Thoracic aorta (tissue), 2 donors: ENCODE data around the gene POLQ. TPM values are rescaled to one million over a fixed set of nuclear protein-coding genes. Genes with fewer than 3 reads are reported as not detected.
"Not testable (repeated sequence)": the region's sequence is repeated elsewhere in the genome, so short reads cannot be mapped to it uniquely, and the experiment has no call there.

Experiments used
- ATAC-seq: fragments of 150-250 bp; one replicate; pipeline ENCODE4 v1.8.0; 2017; ENCODE audit warnings: low read depth; ENCODE audit not compliant: insufficient number of reproducible peaks, low FRiP score
- DNase-seq: peaks from one replicate; pipeline ENCODE4 v3.0.0-alpha.2; 2020; ENCODE audit warnings: low spot score
- H3K27ac ChIP-seq, 2 donors: fragments of 200-600 bp; sonication (generic); 1 replicate in 1 of 2; 2 replicates in 1 of 2; pipeline ENCODE4 v1.5.1; 2016; ENCODE audit warnings: mild to moderate bottlenecking in 2 of 2, moderate library complexity in 2 of 2
- H3K27me3 ChIP-seq: fragments of 200-600 bp; sonication (generic); replicated peaks from 2 replicates; pipeline ENCODE4 v1.6.0; 2016; ENCODE audit warnings: mild to moderate bottlenecking; ENCODE audit not compliant: insufficient read depth
- H3K36me3 ChIP-seq: fragments of 200-600 bp; sonication (generic); one replicate; pipeline ENCODE4 v1.5.1; 2016
- H3K4me1 ChIP-seq, 2 donors: fragments of 200-600 bp; sonication (generic); 1 replicate in 1 of 2; 2 replicates in 1 of 2; pipeline versions ENCODE4 v1.5.1 to v1.6.0; 2016; ENCODE audit warnings: low read depth in 2 of 2, mild to moderate bottlenecking in 1 of 2; ENCODE audit not compliant: control insufficient read depth in 1 of 2
- H3K4me3 ChIP-seq: fragments of 200-600 bp; sonication (generic); 2 replicates; pipeline ENCODE4 v1.5.1; 2016; ENCODE audit warnings: mild to moderate bottlenecking
- H3K9me3 ChIP-seq: fragments of 200-600 bp; sonication (generic); 2 replicates; pipeline ENCODE4 v1.5.1; 2016
- total RNA-seq, 2 donors: library from RNA; depleted of rRNA; stranded (reverse); fragments of >200 nt; gene quantifications; one replicate each; pipeline versions ENCODE4 v1.1.0 to v1.2.3, GENCODE V29; 2016
- TF ChIP-seq, protein P1 (sequence below): fragments of 200-600 bp; sonication (generic); IDR thresholded peaks from one replicate; pipeline ENCODE4 v1.5.1; 2019; ENCODE audit warnings: antibody characterized with exemption

POLQ gene
- total RNA-seq: under 1 TPM; 0.42 to 0.68 TPM

DNA sequence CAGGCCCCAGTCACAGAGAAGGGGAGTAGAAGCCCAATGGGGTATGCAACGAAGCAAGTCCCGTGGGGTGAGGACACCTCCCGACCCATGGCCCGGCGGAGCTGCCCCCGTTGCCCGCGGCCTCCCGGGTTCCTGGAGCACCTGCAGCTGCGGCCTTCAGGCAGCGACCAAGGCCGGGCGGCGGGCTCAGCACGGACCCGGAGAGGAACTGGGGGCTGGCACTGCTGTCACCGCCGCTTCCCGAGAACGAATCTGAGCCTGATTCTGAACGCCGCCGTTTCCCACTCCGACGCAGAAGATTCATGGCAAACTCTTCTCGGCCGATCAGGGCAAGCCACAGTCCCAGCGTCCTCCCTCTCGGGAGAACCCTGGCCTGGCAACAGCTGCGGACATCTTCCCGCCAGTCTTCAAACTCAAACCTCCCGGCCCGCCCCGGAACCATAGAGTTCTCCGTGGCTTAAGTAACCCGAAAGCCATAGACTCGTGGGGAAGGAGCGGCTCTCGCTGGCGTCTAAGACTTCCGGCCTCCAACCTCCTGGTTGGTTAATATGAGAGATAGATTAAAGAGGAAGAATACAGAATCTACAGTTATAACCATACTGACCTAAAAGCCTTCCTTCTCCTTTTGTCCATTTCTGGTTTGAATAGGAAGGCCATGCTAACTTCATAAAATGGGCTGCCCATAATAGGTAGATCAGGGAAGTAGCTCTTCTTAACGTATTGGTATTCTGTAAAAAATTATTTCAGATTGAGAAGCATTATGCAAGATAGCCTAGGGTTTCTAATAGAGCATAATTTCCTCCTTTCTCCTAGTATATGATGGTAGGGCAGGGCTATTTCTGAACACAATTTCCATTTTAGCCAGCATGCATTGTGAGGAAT, at the start of gene POLQ:
POLQ (minus strand) TSS at position 415 of the 882 bp plus-strand sequence; CDS start at position 304, 111 bp downstream.
- Histone ChIP-seq H3K4me1 (peaks cover 4 to 6% of the 10 kb centered on the region in 2 donors), H3K9me3 (no peaks in the 10 kb centered on the region), H3K36me3 (no peaks in the 10 kb centered on the region), H3K27me3 (no peaks in the 10 kb centered on the region), H3K27ac (peak within 1 kb of the TSS; percentile 61 to 65), H3K4me3 (peak within 1 kb of the TSS; percentile 81)
- ATAC-seq (peak; percentile 85), DNase-seq (peak; percentile 76)
- TF ChIP-seq, protein P1, sequence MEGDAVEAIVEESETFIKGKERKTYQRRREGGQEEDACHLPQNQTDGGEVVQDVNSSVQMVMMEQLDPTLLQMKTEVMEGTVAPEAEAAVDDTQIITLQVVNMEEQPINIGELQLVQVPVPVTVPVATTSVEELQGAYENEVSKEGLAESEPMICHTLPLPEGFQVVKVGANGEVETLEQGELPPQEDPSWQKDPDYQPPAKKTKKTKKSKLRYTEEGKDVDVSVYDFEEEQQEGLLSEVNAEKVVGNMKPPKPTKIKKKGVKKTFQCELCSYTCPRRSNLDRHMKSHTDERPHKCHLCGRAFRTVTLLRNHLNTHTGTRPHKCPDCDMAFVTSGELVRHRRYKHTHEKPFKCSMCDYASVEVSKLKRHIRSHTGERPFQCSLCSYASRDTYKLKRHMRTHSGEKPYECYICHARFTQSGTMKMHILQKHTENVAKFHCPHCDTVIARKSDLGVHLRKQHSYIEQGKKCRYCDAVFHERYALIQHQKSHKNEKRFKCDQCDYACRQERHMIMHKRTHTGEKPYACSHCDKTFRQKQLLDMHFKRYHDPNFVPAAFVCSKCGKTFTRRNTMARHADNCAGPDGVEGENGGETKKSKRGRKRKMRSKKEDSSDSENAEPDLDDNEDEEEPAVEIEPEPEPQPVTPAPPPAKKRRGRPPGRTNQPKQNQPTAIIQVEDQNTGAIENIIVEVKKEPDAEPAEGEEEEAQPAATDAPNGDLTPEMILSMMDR: no peak

DNA sequence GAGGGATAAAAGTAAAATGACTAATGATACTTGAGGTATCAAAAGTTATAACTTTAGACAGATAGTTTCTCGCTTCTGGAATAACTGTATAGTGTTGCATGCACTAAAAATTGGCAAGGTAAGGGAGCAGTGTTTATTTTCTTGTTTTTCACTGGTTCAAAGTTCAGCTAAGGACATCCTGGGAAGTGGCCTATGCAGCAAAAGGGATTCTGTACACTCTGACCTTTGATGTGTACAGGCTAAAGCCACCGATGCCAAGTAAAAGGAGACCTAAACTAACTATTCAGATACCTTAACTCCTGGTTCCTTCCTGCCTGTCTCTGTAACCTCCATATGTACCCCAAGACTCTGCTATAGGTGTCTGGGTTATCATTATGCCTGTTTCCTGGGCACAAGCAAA, 49.1 kb upstream of the POLQ start:
- DNase-seq: no peak
- no peak for ATAC-seq
- Histone ChIP-seq H3K27ac (no peak overlapping the region), H3K4me3 (no peak overlapping the region), H3K9me3 (no peaks in the 10 kb centered on the region), H3K4me1 (peaks cover 0 to 9% of the 10 kb centered on the region in 2 donors), H3K36me3 (no peaks in the 10 kb centered on the region), H3K27me3 (no peaks in the 10 kb centered on the region)
- TF ChIP-seq, protein P1: no peak

DNA sequence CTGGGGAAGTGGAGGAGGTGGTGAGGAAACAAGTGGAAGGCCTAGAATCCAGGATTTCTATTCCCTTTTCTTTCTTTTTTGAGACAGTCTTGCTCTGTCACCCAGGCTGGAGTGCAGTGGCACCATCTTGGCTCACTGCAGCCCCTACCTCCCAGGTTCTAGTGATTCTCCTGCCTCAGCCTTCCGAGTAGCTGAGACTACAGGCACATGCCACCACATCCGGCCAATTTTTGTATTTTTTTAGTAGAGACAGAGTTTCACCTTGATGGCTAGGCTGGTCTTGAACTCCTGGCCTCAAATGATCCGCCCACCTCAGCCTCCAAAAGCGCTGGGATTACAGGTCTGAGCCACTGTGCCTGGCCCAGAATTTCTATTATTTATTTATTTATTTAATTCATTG, 48.0 kb upstream of the POLQ start:
- H3K36me3 ChIP-seq, H3K27me3 ChIP-seq, H3K9me3 ChIP-seq, DNase-seq, H3K4me3 ChIP-seq, H3K4me1 ChIP-seq, H3K27ac ChIP-seq, ATAC-seq: not testable (repeated sequence)

DNA sequence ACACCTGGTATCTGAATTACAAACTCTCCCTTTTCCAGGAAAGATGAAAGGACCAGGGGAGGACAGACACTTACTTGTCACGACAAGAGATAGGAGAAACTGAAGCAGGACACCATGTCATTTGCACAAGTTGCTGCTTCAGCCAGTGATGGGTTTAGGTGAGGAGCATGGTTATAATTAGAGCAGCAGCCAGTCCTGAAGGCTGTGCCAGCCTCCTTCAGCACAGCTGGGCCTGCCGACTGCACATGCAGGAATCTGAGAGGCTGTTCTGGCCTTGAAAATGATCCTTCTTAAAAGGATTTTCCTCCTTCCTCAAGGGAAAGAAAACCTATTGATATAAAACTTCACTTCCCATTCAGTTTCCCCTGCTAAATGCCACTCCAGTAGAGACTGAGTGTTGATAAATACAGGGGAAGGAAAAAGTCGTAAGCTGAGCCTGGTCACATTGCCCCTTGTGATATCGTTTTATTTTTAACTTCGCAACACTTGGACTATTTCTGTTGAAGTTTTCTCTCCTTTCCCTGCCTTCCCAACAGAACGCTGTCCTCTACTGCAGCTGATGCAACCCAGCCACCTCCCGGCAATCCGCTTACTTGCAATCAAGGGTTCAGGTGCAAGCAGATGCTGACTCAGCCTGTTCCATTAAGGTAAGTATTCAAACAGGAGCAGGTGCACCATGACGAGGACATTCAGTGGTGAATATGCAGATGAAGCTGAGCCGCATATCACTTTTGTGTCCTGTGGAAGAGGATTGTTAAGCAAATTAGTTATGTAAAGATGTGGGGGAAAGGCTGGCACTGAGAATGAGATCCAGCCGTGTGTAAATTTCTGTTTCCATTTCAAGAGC, 47.3 kb upstream of the POLQ start, which contains the start of gene FBXO40:
FBXO40 (plus strand) TSS at position 524 of the 847 bp plus-strand sequence. CDS start 27,197 bp downstream, outside the sequence.
- H3K27ac ChIP-seq: no peak within 1 kb of the TSS
- ATAC-seq: no peak

DNA sequence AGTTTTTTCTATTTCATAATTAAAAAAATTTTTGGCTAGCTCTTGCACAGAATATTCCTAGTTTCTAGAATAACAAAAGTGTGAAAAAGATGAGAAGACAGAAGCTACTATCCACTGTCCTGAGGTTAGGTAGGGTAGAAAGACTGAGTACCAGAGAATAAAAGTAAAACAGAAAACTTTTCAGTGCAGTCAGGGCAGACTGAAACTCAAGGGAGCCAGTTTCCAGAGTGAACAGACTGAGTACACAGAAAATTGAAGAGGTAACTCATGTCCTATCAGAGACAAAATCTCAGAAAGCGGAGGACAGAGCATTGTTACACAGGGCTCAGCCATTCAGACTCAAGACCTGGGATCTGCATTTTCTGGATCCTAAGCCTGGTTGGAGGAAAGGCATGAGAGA, 38.6 kb upstream of the POLQ start:
- H3K27me3 ChIP-seq: no peaks in the 10 kb centered on the region
- no peaks in the 10 kb centered on the region for H3K36me3 ChIP-seq
- DNase-seq: no peak
- H3K27ac ChIP-seq: no peak overlapping the region
- no peaks in the 10 kb centered on the region for H3K9me3 ChIP-seq
- H3K4me1 ChIP-seq: no peaks in the 10 kb centered on the region
- TF ChIP-seq, protein P1: no peak
- no peak for ATAC-seq
- no peak overlapping the region for H3K4me3 ChIP-seq

More for the DNA sequence above, 47.3 kb upstream of the POLQ start, which contains the start of gene FBXO40:
- H3K4me3 ChIP-seq: peak within 1 kb of the TSS; percentile 11
- no peak for DNase-seq
- no peaks in the 10 kb centered on the region for H3K36me3 ChIP-seq
- H3K9me3 ChIP-seq: no peaks in the 10 kb centered on the region
- H3K27me3 ChIP-seq: no peaks in the 10 kb centered on the region
- H3K4me1 ChIP-seq: peaks cover 0 to 9% of the 10 kb centered on the region in 2 donors
- TF ChIP-seq, protein P1: no peak
